NCI-H524 treated with DMSO at 0.1 percent for 48 hours (cell line): Measurements from ENCODE around the gene CCM2.
A peak's percentile ranks its signal among the peaks of the same experiment; 100 is the strongest.
"Not testable (repeated sequence)": the region's sequence is repeated elsewhere in the genome, so short reads cannot be mapped to it uniquely, and the experiment has no call there.

Source experiments
- DNase-seq: peaks from one replicate; lab custom pipeline; 2025; lab: John Stamatoyannopoulos, UW

CCM2 gene

DNA sequence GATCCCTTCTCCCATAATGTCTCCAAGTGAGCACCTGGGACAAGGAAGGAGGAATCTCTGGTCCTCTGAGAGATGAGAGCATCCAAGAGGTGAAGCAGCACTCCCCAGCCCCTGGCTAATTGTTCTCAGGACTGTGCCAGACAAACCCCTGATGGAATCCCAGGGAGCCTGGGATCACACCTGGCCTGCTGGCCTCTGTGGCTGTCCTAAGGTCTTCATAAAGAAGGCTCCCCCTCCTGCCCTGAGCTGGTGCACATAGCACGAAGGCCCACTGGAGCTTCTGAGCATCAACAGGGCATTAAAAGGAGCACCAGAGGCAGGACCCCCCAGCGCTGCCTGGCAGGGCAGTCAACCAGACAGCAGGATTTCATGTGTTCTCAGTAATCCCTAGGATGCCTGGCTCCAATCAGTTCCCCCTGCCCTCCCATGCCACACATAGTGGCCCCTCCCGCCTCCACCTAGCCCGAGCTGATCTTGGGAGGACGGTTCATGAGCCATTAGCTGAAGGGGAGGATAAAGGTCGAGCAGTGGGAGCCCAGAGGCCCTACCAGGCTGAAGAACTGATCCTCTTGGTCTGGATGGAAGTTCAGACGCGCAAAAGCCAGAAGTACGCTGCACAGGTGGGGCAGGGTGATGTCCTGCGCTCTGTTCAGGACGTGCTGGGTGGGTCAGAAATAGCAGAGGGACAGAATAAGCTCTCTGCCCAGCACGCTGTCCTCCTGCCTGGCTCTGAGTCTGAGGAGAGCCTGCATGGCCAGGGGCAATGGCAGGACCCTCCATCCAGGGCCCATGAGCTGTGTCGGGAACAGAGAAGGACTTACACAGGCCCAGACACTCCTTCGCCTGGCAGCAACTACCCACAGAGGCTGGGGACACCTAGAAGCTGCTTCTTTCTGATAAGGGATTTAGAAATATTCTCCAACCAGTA is 103.0 kb downstream of the CCM2 start:
- DNase-seq, result no peak

DNA sequence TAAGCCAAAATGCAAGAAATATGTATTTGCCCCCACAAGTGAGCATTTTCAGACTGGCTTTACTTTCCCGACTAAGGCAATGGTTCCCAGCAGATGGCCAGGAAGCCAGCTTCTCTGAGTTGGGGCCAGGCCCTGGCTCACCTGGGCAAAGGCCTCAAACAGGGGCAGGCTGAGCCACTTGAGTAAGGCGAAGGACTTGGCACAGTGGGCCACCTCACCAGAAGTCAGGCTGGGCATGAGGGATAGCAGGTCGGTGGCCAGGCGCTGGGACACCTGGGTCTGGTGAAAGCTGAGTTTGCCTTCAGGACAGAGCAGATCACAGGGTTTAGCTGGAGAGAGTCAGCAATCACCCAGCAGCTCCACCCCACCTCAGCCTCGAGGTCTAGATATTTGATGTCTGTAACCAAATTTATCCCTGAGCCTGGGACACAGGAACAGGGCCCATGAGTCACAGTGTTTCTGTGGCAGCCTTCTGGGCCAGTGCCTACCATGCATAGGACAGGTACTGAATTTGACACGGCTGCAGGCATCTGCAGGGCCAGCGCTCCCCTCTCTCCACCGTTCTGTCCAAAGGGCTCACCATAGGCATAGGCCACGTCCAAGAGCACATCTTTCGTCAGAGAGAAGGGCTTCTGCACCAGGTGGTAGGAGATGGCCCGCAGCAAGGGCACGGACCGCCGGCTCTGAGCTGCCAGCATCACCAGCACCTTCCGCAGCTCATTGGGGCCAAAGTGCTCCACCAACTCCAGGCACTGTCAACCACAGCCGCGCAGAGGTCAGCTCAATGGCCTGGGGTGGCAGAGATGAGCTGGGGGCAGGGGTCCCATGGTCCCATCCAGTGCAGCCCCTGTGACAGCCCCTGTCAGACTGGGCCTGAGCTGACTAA is 104.2 kb downstream of the CCM2 start:
- no peak for DNase-seq

DNA sequence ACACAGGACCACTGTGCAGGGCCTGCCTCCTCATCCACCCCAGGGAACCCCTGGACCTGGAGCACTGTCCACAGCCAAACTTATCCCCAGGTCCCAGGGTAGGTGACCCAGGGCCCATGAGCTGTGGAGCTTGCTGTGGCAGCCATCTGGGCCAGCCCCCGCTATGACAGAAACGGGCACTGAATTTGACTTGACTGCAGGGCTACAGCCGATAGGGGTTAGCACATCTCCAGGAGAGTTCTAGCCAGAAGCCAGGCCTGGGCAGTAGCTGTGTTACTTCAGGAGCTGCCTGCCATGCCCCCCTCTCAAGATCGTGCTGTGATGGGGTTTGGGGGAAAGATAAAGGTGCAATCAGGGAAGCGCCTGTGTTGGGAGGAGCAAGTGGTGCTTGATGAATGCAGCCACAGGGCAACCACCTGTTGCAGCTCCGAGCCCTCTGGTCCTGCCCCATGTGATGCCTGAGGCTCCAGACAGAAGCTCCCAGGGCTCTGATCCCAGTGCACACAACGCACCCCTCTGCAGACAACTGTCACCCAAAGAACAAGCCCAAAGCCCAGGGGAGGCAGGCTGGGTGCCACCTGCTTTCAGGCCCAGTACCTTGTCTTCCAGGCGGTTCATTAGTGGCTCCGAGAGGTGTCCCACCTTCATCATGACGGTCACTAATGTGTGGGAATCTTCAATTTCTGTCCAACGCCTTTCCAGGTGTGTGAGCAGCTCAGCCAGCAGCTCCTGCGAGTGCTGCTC is 105.0 kb downstream of the CCM2 start:
- no peak for DNase-seq

GRCh38 chr7:45105588-45106188 is 105.7 kb downstream of the CCM2 start:
- DNase-seq, result no peak

GRCh38 chr7:45106820-45107219 is 106.8 kb downstream of the CCM2 start:
- no peak for DNase-seq

DNA sequence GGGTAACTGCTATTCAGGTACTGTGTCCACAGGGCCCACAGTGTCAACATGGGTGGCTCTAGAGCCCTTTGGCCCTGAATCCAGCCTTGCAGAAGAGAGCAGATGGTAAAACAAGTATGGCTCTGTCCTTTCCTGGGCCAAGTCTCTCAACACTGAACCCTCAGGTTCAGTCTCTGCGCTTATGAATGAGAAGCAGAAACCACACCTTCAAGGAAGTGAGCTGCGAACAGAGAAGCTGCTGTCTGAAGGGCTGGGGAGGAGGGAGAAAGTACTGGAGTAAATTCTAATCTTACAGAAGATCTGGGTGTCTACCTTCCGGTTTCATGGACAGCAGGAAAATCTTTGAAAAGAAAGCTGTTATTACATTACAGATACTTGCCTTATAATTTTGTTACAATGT is 107.4 kb downstream of the CCM2 start:
- DNase-seq, result no peak

- no peak for DNase-seq
These were observed 108.9 kb downstream of the CCM2 start for GRCh38 chr7:45108863-45109262.

- peak; percentile 61 for DNase-seq
These were observed 111.6 kb downstream of the CCM2 start, which contains the start of gene TBRG4 for GRCh38 chr7:45111298-45112223. TBRG4 (minus strand) TSS chr7:45111697; CDS start chr7:45109237, 2,460 bp downstream.

- no peak for DNase-seq
These were observed 112.6 kb downstream of the CCM2 start for GRCh38 chr7:45112648-45113047.

GRCh38 chr7:45114257-45114656 is 114.3 kb downstream of the CCM2 start:
- not testable (repeated sequence) for DNase-seq

- DNase-seq, result no peak
These were observed 114.9 kb downstream of the CCM2 start for GRCh38 chr7:45114926-45115325.

- no peak for DNase-seq
These were observed 116.0 kb downstream of the CCM2 start for GRCh38 chr7:45116048-45116447.

DNA sequence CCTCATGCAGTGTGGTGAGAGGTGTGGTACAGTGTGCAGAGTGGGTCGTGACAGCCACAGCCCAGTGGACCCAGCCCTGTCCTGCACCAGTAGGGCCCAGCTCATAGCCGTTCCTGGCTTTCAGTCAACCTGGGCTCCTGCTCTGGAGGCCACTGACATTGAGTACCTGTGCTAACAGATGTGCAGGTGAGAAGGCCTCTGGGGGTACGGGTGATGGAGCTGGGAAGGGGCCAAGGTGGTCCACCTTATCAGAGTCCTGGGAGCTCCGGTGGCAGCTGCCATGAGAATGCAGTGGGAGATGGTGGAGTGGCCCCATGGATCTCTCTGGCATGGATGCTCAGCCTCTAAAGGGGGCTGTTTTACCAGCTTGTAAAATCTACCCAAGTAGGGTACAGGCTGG is 117.6 kb downstream of the CCM2 start:
- no peak for DNase-seq

DNA sequence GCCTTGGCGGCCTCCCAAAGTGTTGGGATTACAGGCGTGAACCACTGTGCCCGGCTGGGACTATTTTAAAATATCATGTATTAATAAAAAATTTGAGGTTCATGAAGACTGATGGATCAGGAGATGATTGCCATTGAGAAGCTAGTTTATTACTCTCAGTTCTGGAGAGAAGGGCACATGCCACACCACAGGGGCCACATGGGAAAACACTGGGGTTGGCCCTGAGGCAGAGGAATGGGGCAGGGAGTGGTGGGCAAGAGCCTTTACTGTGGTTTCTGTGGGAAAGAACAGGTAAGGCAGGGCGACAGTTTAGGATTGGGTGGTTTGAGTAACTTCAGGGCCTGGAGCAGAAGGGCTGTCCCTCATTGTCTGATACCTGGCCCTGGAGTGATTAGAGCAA is 118.3 kb downstream of the CCM2 start:
- DNase-seq, result no peak

DNA sequence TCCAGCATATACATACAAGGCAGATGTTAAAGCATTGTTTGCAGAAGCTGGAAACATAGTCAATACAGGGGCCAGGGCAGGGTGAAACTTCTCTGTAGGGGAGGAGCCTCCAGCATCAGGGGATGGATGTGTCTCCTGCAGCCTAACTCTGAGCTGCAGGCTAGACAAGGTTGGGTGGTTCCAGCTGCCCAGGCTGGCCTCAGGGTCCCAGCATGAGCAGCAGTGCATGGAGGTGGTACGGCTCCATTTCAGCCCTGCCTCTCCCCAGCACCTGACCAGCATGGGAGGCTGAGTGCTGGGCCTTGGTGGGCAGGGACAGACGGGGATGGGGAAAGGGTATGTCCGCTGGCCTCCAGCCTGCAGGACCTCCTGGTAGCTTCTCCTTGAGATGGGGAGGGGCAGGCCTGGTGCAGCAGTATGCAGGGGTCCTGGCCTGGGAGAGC is 118.9 kb downstream of the CCM2 start:
- DNase-seq, result no peak

DNA sequence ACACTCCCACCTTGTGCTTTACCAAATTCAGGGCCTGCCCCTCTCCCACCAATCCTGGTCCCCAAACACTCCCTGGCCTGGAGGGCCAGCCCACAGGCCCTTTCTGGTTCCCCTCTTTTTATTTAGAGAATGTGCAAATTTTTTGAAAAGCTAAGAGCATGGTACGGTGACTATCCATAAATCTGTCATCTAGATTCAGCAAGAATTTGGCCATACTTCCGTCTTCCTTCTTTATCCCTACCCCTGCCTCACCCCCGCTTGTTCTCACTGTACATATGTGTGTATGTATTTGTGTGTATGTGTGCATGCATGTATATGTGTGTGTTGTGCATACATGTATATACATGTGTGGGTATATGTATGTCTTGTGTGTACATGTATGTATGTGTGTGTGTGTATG is 119.5 kb downstream of the CCM2 start:
- no peak for DNase-seq

DNA sequence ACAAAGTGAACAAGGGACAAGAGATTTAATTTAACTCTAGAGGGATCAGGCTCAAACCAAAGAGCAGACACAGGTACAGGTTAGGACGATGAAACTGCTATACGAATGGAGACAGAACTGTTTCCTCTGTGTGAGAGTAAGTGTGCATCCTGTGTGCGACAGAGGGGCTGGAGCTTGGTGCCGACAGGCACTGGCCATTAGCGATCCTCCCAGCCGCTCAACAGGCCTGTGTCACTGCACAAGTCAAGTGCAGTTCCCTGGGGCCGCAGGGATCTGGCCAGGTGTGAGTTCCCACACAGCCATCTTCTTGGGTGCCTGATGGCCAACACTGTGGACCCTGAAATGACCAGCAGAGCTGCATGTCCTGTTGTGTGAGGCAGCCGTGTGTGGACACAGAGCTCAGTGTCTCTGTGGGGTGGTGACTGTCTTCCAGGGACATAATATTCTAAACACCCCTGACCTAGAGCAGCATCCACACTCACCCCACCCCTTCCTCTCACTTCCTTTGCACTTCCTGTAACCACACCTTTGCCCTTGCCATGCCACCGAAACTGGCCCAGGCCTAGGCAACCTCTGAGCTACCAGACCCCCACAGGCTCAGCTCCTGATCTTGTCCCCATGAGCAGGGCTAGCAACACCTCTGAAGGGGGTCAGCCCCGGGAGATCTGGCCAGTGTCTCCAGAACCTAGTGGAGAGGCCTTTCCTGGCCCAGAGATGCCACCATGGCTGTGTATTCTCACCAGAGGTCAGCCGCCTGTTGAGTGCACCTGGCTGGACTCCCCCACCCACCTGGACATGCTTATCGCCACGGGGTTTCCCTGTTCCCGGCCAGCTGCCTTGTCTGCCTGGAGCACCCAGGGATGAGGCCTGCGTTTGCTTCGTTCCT is 123.2 kb downstream of the CCM2 start:
- no peak for DNase-seq

DNA sequence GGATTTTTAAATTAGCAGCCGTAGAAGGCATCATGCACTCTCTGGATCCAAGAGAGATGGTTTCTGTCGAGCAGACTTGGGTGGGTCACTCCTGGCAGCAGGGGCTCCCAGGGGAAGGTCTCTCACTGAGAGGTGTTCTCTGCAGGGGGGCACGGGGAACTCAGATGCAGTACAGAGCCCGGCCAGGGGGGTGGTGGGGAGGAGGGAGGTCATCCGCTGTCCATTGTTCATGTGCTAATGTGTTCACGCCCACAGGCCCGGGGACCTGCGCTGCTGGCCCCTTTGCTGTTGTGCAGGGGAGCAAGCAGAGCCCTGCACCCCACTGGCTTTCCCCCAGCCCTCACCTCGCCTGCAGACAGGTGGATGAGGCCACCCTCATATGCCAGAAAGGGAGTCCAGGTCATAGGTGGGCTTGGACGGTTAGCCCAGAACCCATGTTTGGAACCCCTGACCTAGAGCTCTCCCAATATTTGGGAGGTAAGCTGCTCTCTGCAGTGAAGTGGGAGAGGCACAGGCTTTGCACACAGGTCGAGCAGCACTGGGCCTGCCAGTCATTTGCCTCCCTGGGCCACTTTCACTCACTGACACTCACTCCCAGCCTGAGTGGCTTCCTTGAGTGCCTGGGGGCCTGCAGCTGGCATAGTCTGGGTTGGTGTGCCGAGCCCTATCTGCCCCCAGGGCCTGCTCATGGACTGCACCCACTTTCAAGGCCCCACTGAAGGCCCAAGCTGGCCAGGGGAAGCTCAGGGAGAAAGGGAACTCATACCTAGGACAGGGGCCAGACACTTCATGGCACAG is 124.1 kb downstream of the CCM2 start:
- DNase-seq, result no peak
